ENCODE measurements around the gene GRXCR1. TPM values are rescaled to one million over a fixed set of nuclear protein-coding genes. Genes with fewer than 3 reads are reported as not detected.

Gene GRXCR1
- polyA plus RNA-seq, 4 donors = not detected

Other genes starting within 250 kb of the GRXCR1 start
- gene ATP8A1, start 235.6 kb upstream of the GRXCR1 start, polyA plus RNA-seq (ENCODE audit: insufficient read length in 4 of 4) = 10 to 100 TPM; 27.0 to 34.6 (median 27.6) TPM

All from left renal cortex interstitium (tissue), 4 donors.